A549 (cell line): ENCODE data around the gene RPL21. TPM values are rescaled to one million over a fixed set of nuclear protein-coding genes. Genes with fewer than 3 reads are reported as not detected.

ENCODE experiments used
- ATAC-seq, 2 experiments: fragments of 200-7000 bp in 1 of 2; fragments of >200 bp in 1 of 2; cut with Nextera tagmentation in 1 of 2; cut with Tn5 transposase in 1 of 2; 3 replicates each; pipeline versions ENCODE4 v1.8.0 to v1.9.1; 2018 to 2020; ENCODE audit warnings: mild to moderate bottlenecking in 1 of 2, moderate library complexity in 1 of 2
- CTCF ChIA-PET: fragments of 300-600 bp; sonication (Branson Sonifier 250); formaldehyde crosslinking; extraction: SDS; loops from one replicate; lab custom pipeline; 2021; ENCODE audit warnings: antibody characterized with exemption, inconsistent platforms; lab: Yijun Ruan, JAX
- POLR2A ChIA-PET: fragments of 350-600 bp; formaldehyde crosslinking; extraction: SDS; loops from one replicate; lab custom pipeline; 2021; ENCODE audit warnings: antibody characterized with exemption, inconsistent platforms; lab: Yijun Ruan, JAX
- DNase-seq, 2 experiments: peaks; one replicate each; pipeline versions ENCODE4 v3.0.0 to v3.0.0-alpha.2; 2011 to 2016; ENCODE audit warnings: low read depth in 1 of 2, low spot score in 1 of 2
- FAIRE-seq: peaks from 2 replicates; lab custom pipeline; 2011; peaks lifted over from hg19 to GRCh38; lab: Jason Lieb, UNC
- H3K27ac ChIP-seq, 2 experiments: fragments of >200 bp; sonication (Bioruptor Twin); formaldehyde crosslinking; 3 replicates each; pipeline ENCODE4 v1.5.1; 2016 to 2017
- H3K4me1 ChIP-seq: fragments of >200 bp; sonication (Bioruptor Twin); formaldehyde crosslinking; 3 replicates; pipeline ENCODE4 v1.6.1; 2016
- H3K4me2 ChIP-seq: fragments of >200 bp; sonication (Bioruptor Twin); formaldehyde crosslinking; 3 replicates; pipeline ENCODE4 v1.6.1; 2016
- H3K4me3 ChIP-seq: fragments of >200 bp; sonication (Bioruptor Twin); formaldehyde crosslinking; 3 replicates; pipeline ENCODE4 v1.5.1; 2016
- H3K9me3 ChIP-seq: fragments of >200 bp; sonication (Bioruptor Twin); formaldehyde crosslinking; 3 replicates; pipeline ENCODE4 v1.6.1; 2016
- BHLHE40 ChIP-seq: IDR thresholded peaks from 2 replicates; pipeline ENCODE4 v1.6.1; 2012; ENCODE audit warnings: low read depth, low read length, inconsistent platforms
- CBX8 ChIP-seq: fragments of 200-600 bp; sonication (generic); IDR thresholded peaks from 2 replicates; pipeline ENCODE4 v1.6.1; 2016
- CEBPB ChIP-seq, 2 experiments: fragments of >200 bp in 1 of 2; sonication (Bioruptor Twin) in 1 of 2; formaldehyde crosslinking in 1 of 2; IDR thresholded peaks; 2 replicates each; pipeline ENCODE4 v1.6.1; 2012 to 2016
- CTCF ChIP-seq: fragments of >200 bp; sonication (Bioruptor Twin); formaldehyde crosslinking; IDR thresholded peaks from 3 replicates; pipeline ENCODE4 v1.5.1; 2016
- EHMT2 ChIP-seq: fragments of 200-600 bp; sonication (generic); IDR thresholded peaks from 2 replicates; pipeline ENCODE4 v1.6.1; 2016; ENCODE audit warnings: antibody characterized with exemption, low read depth, mild to moderate bottlenecking, moderate library complexity
- ESRRA ChIP-seq: fragments of 150-350 bp; IDR thresholded peaks from 2 replicates; pipeline ENCODE4 v1.6.1; 2014; ENCODE audit warnings: mild to moderate bottlenecking, low read length, borderline replicate concordance
- HDAC2 ChIP-seq: fragments of 200-600 bp; sonication (generic); IDR thresholded peaks from 2 replicates; pipeline ENCODE4 v1.6.1; 2016
- HMGXB4 ChIP-seq: fragments of 250-450 bp; sonication (Bioruptor Pico); IDR thresholded peaks from 2 replicates; pipeline ENCODE4 v1.5.0; 2021; ENCODE audit warnings: mild to moderate bottlenecking, moderate library complexity, borderline replicate concordance
- HOXB5 ChIP-seq: fragments of 250-450 bp; sonication (Bioruptor Pico); IDR thresholded peaks from 2 replicates; pipeline ENCODE4 v1.5.0; 2020; ENCODE audit warnings: mild to moderate bottlenecking, moderate library complexity
- JUNB ChIP-seq: fragments of >200 bp; sonication (Bioruptor Twin); formaldehyde crosslinking; IDR thresholded peaks from 2 replicates; pipeline ENCODE4 v1.6.1; 2016
- KDM5A ChIP-seq: fragments of 200-600 bp; sonication (generic); IDR thresholded peaks from 2 replicates; pipeline ENCODE4 v1.6.1; 2016; ENCODE audit warnings: antibody characterized with exemption, mild to moderate bottlenecking
- MAX ChIP-seq: IDR thresholded peaks from 2 replicates; pipeline ENCODE4 v1.6.1; 2012
- NPAS2 ChIP-seq: fragments of 250-450 bp; sonication (Bioruptor Pico); IDR thresholded peaks from 2 replicates; pipeline ENCODE4 v1.8.0; 2022; ENCODE audit warnings: mild to moderate bottlenecking, moderate library complexity, borderline replicate concordance
- NR3C1 ChIP-seq: fragments of >200 bp; sonication (Bioruptor Twin); formaldehyde crosslinking; IDR thresholded peaks from 3 replicates; pipeline ENCODE4 v1.6.1; 2017
- PHF8 ChIP-seq: fragments of 200-600 bp; sonication (generic); IDR thresholded peaks from 2 replicates; pipeline ENCODE4 v1.6.1; 2016; ENCODE audit warnings: low read depth, mild to moderate bottlenecking, antibody characterized with exemption, moderate library complexity, borderline replicate concordance
- POLR2A ChIP-seq: IDR thresholded peaks from 2 replicates; pipeline ENCODE4 v1.6.1; 2012; ENCODE audit warnings: mild to moderate bottlenecking, low read length
- RAD21 ChIP-seq, 2 experiments: fragments of >200 bp in 1 of 2; sonication (Bioruptor Twin) in 1 of 2; formaldehyde crosslinking in 1 of 2; IDR thresholded peaks in 1 of 2; conservative IDR thresholded peaks in 1 of 2; 2 replicates in 1 of 2; 3 replicates in 1 of 2; pipeline ENCODE4 v1.6.1; 2012 to 2018; ENCODE audit warnings: inconsistent platforms in 1 of 2
- SMC3 ChIP-seq: fragments of >200 bp; sonication (Bioruptor Twin); formaldehyde crosslinking; IDR thresholded peaks from 3 replicates; pipeline ENCODE4 v1.6.1; 2018; ENCODE audit warnings: inconsistent platforms
- SREBF2 ChIP-seq: fragments of 450-650 bp; IDR thresholded peaks from 2 replicates; pipeline ENCODE4 v1.6.1; 2014; ENCODE audit warnings: mild to moderate bottlenecking, moderate library complexity
- TFCP2L1 ChIP-seq: fragments of 250-450 bp; sonication (Bioruptor Pico); IDR thresholded peaks from 2 replicates; pipeline ENCODE4 v1.5.0; 2021; ENCODE audit warnings: mild to moderate bottlenecking
- TP53 ChIP-seq: fragments of 250-450 bp; sonication (Bioruptor Pico); IDR thresholded peaks from 2 replicates; pipeline ENCODE4 v1.5.0; 2021; ENCODE audit warnings: mild to moderate bottlenecking, moderate library complexity
- USF2 ChIP-seq: fragments of 450-650 bp; IDR thresholded peaks from 2 replicates; pipeline ENCODE4 v1.6.1; 2014; ENCODE audit warnings: antibody characterized with exemption
- WGBS: methylation state at CpG from one replicate; pipeline ENCODE4 v1.1.6; 2017; ENCODE audit errors: missing lambda C conversion rate; 5-methylcytosine and 5-hydroxymethylcytosine counted together
- polyA plus RNA-seq, 4 experiments: library from polyadenylated mRNA; depleted of rRNA in 3 of 4; stranded (reverse); fragments of >200 nt; fragmentation: RNase III in 1 of 4; extraction: RNeasy Plus Mini Kit Qiagen cat#74134 plus additional on column Dnase treatment in 1 of 4; gene quantifications; 2 replicates in 3 of 4; 3 replicates in 1 of 4; pipeline ENCODE4 v1.2.3, GENCODE V29; 2011 to 2017

RPL21 gene
- polyA plus RNA-seq, 2 of the 4 experiments (the other 2 are of a cell fraction), result 1,202 to 1,367 TPM

GRCh38 chr13:27281420-27281819 lies 30.1 kb downstream of the RPL21 start:
- Histone ChIP-seq H3K4me2 (no peak overlapping the region), H3K9me3 (no peaks in the 10 kb centered on the region), H3K4me3 (no peak overlapping the region), H3K4me1 (no peaks in the 10 kb centered on the region)
- WGBS, result 0% methylated on average over 1 of the region's 1 CpG
- CTCF ChIA-PET, result interaction anchor here (0.9 to 5.9 kb wide), 5 partner anchors 8 to 335 kb away, joined by 3 to 34 read pairs (median 4); partner anchors contain the start of gene RASL11A
- DNase-seq (no peak), FAIRE-seq (no peak), ATAC-seq (0 out of 6 replicates have a peak, but pooled peaks of 1 of the 2 experiments have one; percentile 27)
- TF ChIP-seq NR3C1 (no peak), BHLHE40 (no peak), USF2 (no peak), POLR2A (no peak), PHF8 (no peak), ESRRA (no peak), NPAS2 (CRISPR knock-in tag) (no peak), KDM5A (no peak), CTCF (no peak), JUNB (no peak), SREBF2 (no peak), TP53 (no peak), CBX8 (no peak), TFCP2L1 (CRISPR knock-in tag) (no peak), HDAC2 (no peak), CEBPB (IDR thresholded peaks at IDR 0.05) (no peak), HOXB5 (CRISPR knock-in tag) (no peak)
- TF ChIP-seq, all 56 proteins: peak for 0
- H3K27ac ChIP-seq, result no peak overlapping the region
- POLR2A ChIA-PET, result no interaction called here

GRCh38 chr13:27283906-27284493 lies 32.6 kb downstream of the RPL21 start:
- TF ChIP-seq RAD21 (conservative IDR thresholded peaks at IDR 0.05 in 1 of 2, IDR thresholded peaks at IDR 0.05 in 1 of 2) (peak; percentile 67 to 70), TP53 (no peak), POLR2A (no peak), SMC3 (peak; percentile 39; the same call in 2 of the 3 replicates), CTCF (peak; percentile 43)
- TF ChIP-seq, all 56 proteins: peak for 3
- no peaks in the 10 kb centered on the region for H3K9me3 ChIP-seq
- POLR2A ChIA-PET, result no interaction called here
- FAIRE-seq, result no peak
- peak; percentile 7 to 46 for DNase-seq
- 62% methylated on average over 4 of the region's 4 CpGs for WGBS
- no peak overlapping the region for H3K27ac ChIP-seq
- no peaks in the 10 kb centered on the region for H3K4me1 ChIP-seq
- CTCF ChIA-PET, result interaction anchor here (1.0 to 5.9 kb wide), 15 partner anchors 9 to 336 kb away, joined by 3 to 34 read pairs (median 3); partner anchors contain the start of gene RASL11A
- ATAC-seq, result peak; percentile 81 to 90
- H3K4me2 ChIP-seq, result no peak overlapping the region
- no peak overlapping the region for H3K4me3 ChIP-seq

GRCh38 chr13:27288392-27288791 lies 37.0 kb downstream of the RPL21 start:
- TF ChIP-seq HDAC2 (no peak), EHMT2 (no peak), KDM5A (no peak), RAD21 (conservative IDR thresholded peaks at IDR 0.05 in 1 of 2, IDR thresholded peaks at IDR 0.05 in 1 of 2) (no peak), HOXB5 (CRISPR knock-in tag) (no peak), MAX (no peak), HMGXB4 (CRISPR knock-in tag) (no peak), NR3C1 (no peak), ESRRA (no peak)
- no peak for DNase-seq
- Histone ChIP-seq H3K4me1 (no peaks in the 10 kb centered on the region), H3K9me3 (no peaks in the 10 kb centered on the region), H3K4me2 (no peak overlapping the region), H3K4me3 (no peak overlapping the region), H3K27ac (no peak overlapping the region)
- no peak for ATAC-seq
- 65% methylated on average over 4 of the region's 4 CpGs for WGBS
- POLR2A ChIA-PET, result no interaction called here
- CTCF ChIA-PET, result no interaction called here
- FAIRE-seq, result no peak
